Breast epithelium (tissue), 3 donors: Measurements from ENCODE around the gene COL4A2.

Source experiments
- POLR2A ChIP-seq: fragments of 450-650 bp; IDR thresholded peaks from one replicate; pipeline ENCODE4 v1.6.1; 2016; ENCODE audit warnings: antibody characterized with exemption, mild to moderate bottlenecking, moderate library complexity
- POLR2AphosphoS5 ChIP-seq, 3 donors: sonication (generic); formaldehyde crosslinking; IDR thresholded peaks; one replicate each; pipeline ENCODE4 v1.6.1; 2017; ENCODE audit warnings: antibody characterized with exemption in 3 of 3
- TF ChIP-seq, protein P1 (sequence below), 3 donors: fragments of 450-650 bp; IDR thresholded peaks; one replicate each; pipeline ENCODE4 v1.5.1; 2016 to 2017; ENCODE audit warnings: antibody characterized with exemption in 3 of 3, mild to moderate bottlenecking in 3 of 3, moderate library complexity in 3 of 3

DNA sequence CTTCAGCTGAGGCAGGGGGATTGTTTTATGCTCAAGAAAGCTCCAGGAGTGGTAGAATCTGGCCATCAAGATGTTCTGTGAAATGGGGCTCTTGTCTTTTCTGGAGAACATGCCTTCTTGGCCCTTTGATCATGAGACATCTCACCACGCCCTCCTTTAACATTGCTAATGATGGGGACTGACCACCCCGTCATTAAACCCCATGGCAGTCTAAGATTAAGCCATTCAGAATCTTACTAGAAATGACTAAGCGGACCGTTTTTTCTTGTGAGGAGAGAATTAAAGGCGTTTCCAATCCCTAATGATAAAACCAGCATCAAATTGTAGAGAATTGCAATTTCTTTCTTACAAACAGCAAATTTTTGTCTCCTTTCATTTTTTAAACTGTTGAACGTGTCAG lies 89.4 kb downstream of the COL4A2 start:
- TF ChIP-seq POLR2A = no peak
- TF ChIP-seq, protein P1, sequence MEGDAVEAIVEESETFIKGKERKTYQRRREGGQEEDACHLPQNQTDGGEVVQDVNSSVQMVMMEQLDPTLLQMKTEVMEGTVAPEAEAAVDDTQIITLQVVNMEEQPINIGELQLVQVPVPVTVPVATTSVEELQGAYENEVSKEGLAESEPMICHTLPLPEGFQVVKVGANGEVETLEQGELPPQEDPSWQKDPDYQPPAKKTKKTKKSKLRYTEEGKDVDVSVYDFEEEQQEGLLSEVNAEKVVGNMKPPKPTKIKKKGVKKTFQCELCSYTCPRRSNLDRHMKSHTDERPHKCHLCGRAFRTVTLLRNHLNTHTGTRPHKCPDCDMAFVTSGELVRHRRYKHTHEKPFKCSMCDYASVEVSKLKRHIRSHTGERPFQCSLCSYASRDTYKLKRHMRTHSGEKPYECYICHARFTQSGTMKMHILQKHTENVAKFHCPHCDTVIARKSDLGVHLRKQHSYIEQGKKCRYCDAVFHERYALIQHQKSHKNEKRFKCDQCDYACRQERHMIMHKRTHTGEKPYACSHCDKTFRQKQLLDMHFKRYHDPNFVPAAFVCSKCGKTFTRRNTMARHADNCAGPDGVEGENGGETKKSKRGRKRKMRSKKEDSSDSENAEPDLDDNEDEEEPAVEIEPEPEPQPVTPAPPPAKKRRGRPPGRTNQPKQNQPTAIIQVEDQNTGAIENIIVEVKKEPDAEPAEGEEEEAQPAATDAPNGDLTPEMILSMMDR (IDR thresholded peaks at IDR 0.05) = no peak
- TF ChIP-seq POLR2AphosphoS5 (IDR thresholded peaks at IDR 0.05) = no peak
